GM10248 (cell line): ENCODE results near the gene SCRT2.

ENCODE experiments used
- CTCF ChIA-PET: fragments of 300-600 bp; sonication (Branson Sonifier 250); formaldehyde crosslinking; extraction: SDS; loops from one replicate; lab custom pipeline; 2021; ENCODE audit warnings: antibody characterized with exemption; lab: Yijun Ruan, JAX
- POLR2A ChIA-PET: fragments of 350-650 bp; sonication (Branson Sonifier 250); formaldehyde crosslinking; extraction: SDS; loops from one replicate; lab custom pipeline; 2020; ENCODE audit warnings: antibody characterized with exemption; lab: Yijun Ruan, JAX
- DNase-seq: peaks from one replicate; pipeline ENCODE4 v3.0.0; 2012; ENCODE audit errors: extremely low spot score
- TF ChIP-seq, protein P1 (sequence below): IDR thresholded peaks from 2 replicates; pipeline ENCODE4 v1.5.1; 2012; ENCODE audit warnings: mild to moderate bottlenecking, low read depth; ENCODE audit errors: extremely low read depth, missing control alignments, control extremely low read depth

SCRT2 gene

GRCh38 chr20:709423-709822 lies 33.8 kb upstream of the SCRT2 start:
- no peak for DNase-seq
- ChIA-PET POLR2A (no interaction called here), CTCF (no interaction called here)
- TF ChIP-seq, protein P1, sequence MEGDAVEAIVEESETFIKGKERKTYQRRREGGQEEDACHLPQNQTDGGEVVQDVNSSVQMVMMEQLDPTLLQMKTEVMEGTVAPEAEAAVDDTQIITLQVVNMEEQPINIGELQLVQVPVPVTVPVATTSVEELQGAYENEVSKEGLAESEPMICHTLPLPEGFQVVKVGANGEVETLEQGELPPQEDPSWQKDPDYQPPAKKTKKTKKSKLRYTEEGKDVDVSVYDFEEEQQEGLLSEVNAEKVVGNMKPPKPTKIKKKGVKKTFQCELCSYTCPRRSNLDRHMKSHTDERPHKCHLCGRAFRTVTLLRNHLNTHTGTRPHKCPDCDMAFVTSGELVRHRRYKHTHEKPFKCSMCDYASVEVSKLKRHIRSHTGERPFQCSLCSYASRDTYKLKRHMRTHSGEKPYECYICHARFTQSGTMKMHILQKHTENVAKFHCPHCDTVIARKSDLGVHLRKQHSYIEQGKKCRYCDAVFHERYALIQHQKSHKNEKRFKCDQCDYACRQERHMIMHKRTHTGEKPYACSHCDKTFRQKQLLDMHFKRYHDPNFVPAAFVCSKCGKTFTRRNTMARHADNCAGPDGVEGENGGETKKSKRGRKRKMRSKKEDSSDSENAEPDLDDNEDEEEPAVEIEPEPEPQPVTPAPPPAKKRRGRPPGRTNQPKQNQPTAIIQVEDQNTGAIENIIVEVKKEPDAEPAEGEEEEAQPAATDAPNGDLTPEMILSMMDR, result no peak

- TF ChIP-seq, protein P1, result no peak
- POLR2A ChIA-PET, result no interaction called here
- DNase-seq, result no peak
- CTCF ChIA-PET, result interaction anchor here (1.1 kb wide), 1 partner anchor 9 kb away, joined by 4 read pairs; no protein-coding TSS in a partner anchor
Measured at GRCh38 chr20:708956-709355, 33.4 kb upstream of the SCRT2 start.

DNA sequence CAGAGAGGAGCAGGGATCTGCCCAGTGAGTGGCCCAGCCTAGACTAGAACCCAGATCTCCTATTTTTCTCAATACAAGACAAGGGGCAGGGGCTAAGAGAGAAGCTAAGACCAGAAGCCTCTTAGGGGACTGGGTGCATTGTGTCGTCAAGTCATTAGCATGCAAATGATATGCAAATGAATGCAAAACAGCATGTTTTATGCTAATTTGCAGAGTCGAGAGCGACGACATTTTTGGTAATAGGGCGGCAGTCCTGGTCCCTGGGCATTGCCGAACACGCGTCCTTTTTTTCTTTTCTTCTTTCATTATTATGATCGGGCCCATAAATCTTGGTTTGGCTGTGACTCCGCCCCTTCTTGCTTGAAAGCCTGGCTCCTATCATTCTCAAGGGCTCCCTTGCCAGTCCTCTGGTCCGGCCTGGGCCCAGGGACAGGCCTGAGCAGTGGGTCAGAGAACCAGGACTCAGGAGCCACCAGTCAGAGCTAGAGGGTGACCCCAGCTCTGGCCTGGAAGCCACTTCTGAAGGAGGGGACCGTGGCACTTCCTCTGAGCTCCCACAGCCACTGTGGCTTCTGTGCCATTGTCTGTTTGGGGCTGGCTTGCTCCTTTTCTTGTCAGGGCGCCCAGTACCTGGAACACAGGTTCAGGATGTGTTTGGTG lies 32.0 kb upstream of the SCRT2 start:
- DNase-seq, result no peak
- TF ChIP-seq, protein P1, result no peak
- ChIA-PET CTCF (interaction anchor here (0.9 to 1.3 kb wide), 3 partner anchors 10 to 40 kb away, joined by 3 to 5 read pairs (median 4); no protein-coding TSS in a partner anchor), POLR2A (no interaction called here)

DNA sequence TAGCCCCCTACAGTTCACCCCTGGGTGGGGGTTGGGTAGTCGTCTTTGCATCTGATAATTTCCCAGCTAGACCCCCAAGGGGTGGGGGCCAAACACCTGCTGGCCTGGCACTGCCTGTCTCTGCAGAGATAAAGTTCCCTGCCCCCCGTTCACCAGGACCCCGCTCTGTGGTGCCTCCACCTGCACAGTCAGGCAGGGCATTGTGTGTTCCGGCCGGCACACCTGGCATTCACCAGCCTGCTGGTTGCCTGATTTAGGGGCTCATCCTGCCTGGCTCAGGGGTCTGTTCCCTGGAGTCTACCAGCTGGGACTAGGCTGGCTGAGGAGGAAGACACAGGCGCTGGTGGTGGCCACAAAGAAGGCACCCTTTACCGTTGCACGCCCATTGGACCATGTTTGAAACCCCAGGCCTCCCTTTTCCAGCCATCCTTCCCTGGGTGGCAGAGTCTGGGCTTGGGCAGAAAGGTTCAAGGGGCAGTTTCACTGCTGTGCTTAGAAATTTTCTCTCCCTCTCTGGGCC lies 30.8 kb upstream of the SCRT2 start:
- ChIA-PET CTCF (interaction anchor here (1.2 to 1.6 kb wide), 3 partner anchors 10 to 39 kb away, joined by 4 to 5 read pairs (median 4); no protein-coding TSS in a partner anchor), POLR2A (no interaction called here)
- TF ChIP-seq, protein P1, result no peak
- no peak for DNase-seq

- CTCF ChIA-PET, result interaction anchor here (0.9 to 1.2 kb wide), 2 partner anchors 34 to 64 kb away, joined by 3 to 6 read pairs; no protein-coding TSS in a partner anchor
- no peak for DNase-seq
- TF ChIP-seq, protein P1, result no peak
- POLR2A ChIA-PET, result no interaction called here
Measured at GRCh38 chr20:704726-705125, 29.1 kb upstream of the SCRT2 start.

GRCh38 chr20:703426-703825 lies 27.8 kb upstream of the SCRT2 start:
- DNase-seq, result no peak
- TF ChIP-seq, protein P1, result no peak
- ChIA-PET CTCF (no interaction called here), POLR2A (no interaction called here)
